ENCODE results near the gene CD74.
"Not testable (repeated sequence)": the region's sequence is repeated elsewhere in the genome, so short reads cannot be mapped to it uniquely, and the experiment has no call there.

Gene CD74

DNA sequence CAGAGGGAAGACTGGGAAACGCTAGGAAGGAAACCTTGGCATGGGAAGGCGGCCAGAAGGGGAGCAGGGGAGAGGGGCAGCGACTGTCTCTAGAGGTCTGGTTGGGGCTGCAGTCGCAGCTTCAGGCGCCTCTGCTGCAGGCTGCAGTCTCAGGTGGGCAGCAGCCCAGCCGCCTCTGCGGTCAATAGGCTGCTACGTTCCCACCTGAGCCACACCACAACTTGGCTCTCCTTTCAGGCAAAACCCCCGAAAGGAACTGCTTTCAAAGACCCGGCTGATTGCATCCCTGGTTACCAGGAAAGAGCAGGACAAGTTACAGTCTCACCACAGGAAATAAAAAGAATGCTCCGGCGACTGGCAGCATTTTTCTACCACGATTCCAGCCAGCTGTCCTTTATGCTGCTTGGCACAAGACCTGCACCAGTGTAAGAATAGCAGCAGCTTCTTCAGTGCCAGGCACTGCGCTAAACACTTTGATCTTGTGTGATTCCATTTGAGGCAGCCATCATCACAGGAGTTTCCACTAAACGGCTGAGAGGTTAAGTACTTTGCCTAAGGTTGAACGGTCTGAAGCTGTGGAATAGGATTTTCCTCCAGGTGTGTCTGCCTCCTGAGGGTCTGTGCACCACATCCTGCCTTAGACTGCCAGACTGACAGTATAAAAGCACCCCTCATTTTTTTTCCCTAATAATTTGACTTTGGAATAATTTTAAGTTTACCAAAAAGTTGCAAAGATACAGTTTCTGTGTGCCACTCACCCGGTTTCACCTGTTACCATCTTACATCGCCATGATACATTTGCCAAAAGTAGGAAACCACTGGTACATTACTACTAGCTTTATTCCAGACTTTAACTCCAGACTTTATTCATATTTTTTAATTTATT is 29.3 kb upstream of the CD74 start:
- peak; percentile 48 for DNase-seq (ENCODE audit: low spot score)

DNA sequence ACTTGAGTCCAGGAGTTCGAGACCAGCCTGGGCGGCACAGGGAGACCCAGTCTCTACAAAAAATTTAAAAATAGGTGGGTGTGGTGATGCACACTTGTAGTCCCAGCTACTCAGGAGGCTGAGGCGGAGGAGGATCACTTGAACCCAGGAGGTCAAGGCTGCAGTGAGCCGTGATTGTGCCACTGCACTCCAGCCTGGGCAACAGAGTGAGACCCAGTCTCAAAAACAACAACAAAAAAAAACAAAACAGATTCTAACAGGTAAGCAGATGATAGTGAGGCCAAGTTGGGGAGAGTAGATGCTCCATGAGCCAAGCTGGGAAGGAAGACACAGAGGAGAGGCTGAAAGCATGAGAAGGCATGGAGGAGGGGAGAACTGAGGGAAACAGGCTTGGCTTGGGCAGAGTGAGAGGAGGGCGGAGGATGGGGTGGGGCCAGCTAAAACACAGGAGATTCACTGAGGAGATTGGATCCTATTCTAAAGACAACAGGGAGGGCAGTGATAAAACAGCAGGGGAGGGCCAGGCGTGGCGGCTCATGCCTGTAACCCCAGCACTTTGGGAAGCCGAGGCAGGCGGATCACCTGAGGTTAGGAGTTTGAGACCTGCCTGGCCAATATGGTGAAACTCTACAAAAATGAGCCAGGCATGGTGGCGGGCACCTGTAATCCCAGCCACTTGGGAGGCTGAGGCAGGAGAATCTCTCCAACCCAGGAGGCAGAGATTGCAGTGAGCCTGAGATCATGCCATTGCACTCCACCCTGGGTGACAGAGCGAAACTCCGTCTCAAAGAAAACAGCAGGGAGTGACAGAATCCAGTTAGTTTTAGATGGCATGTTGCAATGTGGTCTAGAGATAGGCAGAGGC is 28.5 kb upstream of the CD74 start:
- DNase-seq (ENCODE audit: low spot score): no peak

DNA sequence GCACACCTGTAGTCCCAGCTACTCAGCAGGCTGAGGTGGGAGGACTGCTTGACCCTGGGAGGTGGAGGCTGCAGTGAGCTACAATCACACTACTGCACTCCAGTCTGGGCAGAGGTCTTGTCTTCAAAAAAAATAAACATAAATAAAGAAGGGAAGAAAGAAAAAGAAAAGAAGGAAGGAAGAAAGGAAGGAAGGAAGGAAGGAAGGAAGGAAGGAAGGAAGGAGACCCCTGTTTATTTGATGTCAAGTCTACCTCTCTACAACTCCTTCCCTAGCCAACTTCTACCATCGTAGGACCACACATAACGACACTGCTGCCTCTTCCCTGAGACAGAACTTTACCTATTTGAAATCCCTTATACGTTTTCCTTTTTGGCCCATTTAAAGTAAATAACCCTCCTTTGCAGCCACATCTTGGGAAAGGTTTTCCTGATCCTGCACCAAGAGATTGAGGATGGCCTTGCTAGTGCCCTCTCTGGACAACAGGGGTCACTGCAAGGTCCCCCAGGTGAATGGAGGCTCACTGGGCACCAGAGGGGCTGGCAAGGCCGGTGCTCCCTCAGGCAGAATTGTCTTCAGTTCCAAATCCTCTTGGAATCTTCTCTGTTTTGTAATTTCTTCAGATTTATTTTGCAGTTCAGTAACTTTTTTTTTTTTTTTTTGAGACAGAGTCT is 26.3 kb upstream of the CD74 start:
- DNase-seq (ENCODE audit: low spot score): no peak

GRCh38 chr5:150436141-150436680 is 23.5 kb upstream of the CD74 start:
- peak; percentile 87 for DNase-seq (ENCODE audit: low spot score)

DNA sequence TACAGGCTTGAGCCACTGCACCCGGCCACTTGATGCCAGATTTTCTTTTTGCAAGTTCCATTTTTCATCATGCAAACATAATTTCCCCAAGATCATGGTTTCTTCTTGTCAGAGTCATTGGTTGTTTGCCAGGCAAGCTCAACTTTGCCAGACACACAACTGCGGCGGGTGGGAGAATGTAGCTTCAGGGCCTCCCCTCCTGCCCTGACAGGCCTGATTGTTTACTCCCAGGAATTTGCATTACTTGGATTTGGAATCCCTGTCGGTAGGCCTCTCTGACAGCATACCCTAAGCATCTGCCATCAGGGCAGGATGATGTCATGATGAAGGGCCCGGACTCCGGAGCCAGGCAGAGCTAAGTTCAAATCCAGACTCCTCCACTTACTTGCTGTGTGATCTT is 21.8 kb upstream of the CD74 start:
- no peak for DNase-seq (ENCODE audit: low spot score)

DNA sequence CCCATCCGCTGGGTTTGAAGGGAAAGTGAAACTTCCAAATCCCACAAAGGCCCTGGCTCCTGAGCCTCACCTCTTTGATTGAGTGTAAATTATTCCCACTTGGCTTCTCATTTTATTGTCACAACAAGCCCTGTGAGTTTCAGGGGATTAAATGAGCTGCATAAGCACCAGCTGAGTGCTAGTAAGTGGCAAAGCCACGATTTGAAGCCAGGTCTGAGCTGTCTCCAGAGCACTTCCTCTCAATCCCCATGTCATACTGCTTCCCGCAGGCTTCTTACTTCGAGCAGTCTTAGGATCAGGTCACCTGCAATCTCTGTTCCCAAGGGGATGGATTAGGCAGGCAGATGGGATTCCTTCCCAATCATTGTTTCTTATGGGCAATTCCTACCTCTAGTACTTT is 18.9 kb upstream of the CD74 start:
- DNase-seq (ENCODE audit: low spot score): no peak

DNA sequence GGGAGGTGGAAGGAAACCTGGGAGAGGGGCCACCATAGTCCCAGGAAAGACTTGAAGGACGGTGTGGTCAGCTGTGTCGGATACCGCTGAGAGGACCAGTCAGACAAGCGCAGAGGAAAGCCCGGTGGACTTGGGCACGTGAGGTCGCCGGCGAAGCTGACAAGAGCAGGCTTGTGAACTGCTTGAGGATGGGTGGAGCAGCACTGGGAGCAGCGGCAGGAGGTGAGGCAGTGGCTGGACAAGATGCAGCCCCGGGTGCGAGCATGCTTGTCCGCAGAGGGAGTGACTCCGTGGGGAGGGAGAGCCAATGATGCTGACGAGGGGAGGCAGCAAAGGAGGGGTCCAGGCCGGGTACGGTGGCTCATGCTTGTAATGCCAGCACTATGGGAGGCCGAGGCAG is 18.3 kb upstream of the CD74 start:
- DNase-seq (ENCODE audit: low spot score): no peak

- DNase-seq (ENCODE audit: low spot score): no peak
Observed at GRCh38 chr5:150429410-150429873, 16.7 kb upstream of the CD74 start.

GRCh38 chr5:150428978-150429377 is 16.3 kb upstream of the CD74 start:
- no peak for DNase-seq (ENCODE audit: low spot score)

DNA sequence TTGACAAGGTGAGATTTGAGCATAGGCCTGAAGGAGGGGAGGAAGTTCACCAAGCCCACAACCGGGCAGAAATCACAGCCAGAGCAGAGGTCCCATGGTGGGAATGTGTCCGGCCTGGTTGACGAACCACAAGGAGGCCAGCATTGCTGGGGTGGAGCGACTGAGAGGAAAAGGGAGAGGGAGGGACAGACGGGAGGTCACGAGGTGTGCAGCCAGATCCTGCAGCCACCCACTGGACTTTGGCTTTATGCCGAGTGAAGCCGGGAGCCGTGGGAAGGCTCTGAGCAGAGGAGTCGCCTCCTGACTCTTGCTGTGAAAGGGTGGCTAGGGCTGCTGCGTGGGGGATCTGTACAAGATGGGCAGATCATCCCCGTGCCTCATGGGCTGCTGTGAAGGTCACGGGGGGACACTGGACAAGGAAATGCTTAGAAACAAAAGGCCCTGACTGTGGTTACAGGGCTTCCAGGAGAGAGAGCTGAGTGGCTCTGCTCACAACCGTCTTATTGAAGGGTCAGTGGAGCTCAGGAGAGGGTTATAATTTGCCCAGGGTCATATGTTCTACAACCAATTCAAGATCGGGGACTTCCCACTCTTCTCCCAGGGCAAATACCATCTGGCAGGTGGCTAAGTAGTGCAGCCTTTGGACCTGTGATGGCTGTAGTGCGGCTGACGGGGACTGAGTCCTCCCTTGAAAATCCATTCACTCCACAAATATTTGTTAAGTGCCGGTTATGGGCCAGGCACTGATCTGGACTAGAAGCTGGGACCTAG is 15.6 kb upstream of the CD74 start:
- DNase-seq (ENCODE audit: low spot score): peak; percentile 65

- peak; percentile 95 for DNase-seq (ENCODE audit: low spot score)
Observed at GRCh38 chr5:150426165-150426564, 13.5 kb upstream of the CD74 start.

DNA sequence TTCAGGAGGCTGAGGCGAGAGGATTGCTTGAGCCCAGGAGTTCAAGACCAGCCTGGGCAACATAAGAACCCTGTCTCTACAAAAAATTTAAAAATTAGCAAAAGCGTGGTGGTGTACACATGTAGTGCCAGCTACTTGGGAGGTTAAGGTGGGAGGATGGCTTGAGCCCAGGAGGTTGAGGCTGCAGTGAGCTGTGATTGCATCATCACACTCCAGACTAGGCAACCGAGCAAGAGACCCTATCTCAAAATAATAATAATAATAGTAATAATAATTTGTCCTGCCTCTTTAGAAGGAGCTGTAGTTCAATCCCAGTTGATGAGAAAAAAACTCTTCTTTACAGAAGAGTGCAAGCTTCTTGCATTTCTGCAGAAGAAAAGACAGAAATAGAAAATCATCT is 10.0 kb upstream of the CD74 start:
- DNase-seq (ENCODE audit: low spot score): no peak

DNA sequence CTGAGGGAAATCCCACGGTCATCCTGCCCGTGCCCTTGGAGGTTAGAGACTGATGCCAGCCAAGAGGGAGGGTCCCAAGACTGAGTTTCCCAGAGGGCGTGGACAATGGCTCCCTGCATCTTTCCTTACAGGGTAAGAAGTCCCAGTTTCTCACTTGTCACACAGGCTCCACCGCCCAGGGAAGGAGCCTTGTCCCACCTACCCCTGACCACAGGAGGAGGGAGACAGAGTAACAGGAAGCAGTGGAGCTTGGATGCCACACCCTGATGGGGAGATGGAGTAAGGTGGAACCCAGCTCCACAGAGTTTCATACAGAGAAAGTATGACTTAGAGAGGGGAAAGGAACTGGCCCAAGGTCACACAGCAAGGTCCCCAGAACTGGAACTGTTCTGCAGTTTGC is 9.4 kb upstream of the CD74 start:
- no peak for DNase-seq (ENCODE audit: low spot score)

- DNase-seq (ENCODE audit: low spot score): no peak
Observed at GRCh38 chr5:150419630-150420270, 7.0 kb upstream of the CD74 start.

DNA sequence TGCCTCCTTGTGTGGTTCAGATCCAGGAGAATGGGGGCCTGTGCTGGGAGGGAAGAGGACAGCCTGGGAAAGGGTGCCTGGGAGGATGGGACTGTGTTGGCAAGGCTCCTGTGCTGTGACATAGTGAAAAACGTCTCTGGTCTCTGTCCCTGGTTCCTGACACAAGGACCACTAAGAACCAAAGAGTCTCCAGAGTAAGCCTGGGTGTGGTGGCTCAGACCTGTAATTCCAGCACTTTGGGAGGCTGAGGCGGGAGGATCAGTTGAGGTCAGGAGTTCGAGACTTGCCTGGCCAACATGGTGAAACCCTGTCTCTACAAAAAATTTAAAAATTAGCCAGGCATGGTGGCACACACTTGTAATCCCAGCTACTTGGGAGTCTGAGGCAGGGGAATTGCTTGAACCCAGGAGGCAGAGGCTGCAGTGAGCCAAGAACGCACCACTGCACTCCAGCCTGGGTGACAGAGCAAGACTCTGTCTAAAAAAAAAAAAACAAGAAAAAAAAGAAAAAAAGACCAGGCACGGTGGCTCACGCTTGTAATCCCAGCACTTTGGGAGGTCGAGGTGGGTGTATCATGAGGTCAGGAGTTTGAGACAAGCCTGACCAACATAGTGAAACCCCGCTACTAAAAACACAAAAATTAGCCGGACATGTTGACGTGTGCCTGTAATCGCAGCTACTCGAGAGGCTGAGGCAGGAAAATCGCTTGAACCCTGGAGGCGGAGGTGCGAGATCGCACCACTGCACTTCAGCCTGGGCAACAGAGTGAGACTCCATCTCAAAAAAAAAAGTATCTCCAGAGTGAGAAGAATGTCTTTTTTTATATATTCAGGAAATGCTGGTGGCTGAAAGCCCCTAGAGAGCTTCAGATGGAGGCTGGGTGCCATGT is 1.4 kb upstream of the CD74 start:
- not testable (repeated sequence) for DNase-seq (ENCODE audit: low spot score)

DNA sequence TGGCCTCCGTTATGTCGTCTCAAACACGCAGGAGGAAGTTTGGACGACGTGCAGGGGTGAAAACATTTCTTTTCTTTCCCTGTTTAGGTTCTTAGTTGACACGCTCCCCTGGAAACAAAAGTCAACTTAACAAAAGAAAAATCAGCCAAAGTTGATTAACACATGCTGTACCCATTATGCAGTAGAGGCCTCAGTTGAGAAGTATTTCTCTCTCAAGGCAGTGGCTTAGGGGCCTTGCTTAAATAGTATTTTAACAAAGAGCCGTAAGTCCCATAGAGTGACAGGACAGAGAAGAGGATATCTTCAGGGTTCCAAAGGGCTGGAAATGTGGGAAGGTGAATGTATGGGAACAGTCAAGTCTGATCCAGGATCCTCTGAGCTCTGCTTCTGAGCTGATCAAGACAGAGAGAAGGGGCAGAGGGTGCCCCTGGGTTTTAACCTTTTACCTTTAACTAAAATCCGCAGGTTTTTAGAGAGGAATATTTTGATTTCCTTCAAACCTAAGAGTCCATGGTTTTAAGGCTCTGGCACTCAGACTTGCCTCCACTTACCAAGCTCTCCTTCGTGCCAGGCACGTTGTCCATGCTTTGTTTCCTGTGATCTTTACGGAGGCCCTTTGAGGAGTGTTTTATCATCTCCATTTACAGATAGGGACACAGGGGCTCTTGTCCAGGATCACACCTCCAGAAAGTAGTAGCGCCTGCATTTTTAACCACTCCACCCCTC is 629 bp upstream of the CD74 start:
- no peak for DNase-seq (ENCODE audit: low spot score)

DNA sequence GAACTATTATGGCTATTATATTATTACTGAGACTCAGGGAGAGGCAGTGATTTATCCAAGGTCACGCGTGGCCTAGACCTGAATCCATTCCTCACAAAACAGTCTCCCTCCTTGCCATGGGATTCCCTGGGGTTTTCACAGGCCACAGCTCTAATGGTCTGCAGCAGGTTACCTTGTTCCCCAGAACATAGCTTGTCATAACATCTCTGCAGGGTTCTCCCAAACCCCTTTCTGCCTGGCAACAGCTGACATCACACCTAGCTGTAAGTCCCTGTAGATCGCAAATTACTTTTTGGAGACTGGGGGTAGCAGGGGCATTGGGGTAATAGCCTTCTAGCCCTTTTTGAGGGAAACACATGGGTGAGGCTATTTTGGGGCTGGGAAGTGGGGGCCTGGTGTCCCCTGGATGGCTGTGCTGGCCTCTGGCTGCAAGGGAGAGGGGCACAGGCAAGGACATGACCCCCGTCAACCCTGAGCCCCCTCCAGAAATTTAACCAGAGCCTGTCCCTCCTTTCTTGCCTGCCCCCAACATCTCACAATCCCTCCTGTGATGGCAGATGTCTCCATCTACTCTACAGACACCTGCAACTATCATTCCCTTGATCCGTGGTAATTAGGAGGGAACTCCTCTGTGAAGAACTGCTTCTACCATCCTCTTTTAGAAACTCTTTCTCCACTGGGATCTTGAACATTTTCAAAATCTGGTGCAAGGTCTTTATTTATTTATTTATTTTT is 1.3 kb downstream of the CD74 start:
- peak; percentile 72 for DNase-seq (ENCODE audit: low spot score)

GRCh38 chr5:150410524-150411244 is 2.0 kb downstream of the CD74 start:
- peak; percentile 96 for DNase-seq (ENCODE audit: low spot score)

Data from pons (tissue), 1 donor.